Sciatic nerve (tissue), 2 donors: ENCODE measurements around the gene TMEM9B. TPM values are rescaled to one million over a fixed set of nuclear protein-coding genes. Genes with fewer than 3 reads are reported as not detected.

Experiments used
- ATAC-seq: fragments of 200-7000 bp; cut with Tn5 transposase; one replicate; pipeline ENCODE4 v1.9.1; 2020; ENCODE audit warnings: mild to moderate bottlenecking, moderate library complexity
- DNase-seq: peaks from one replicate; pipeline ENCODE4 v3.0.0-alpha.2; 2020; ENCODE audit warnings: low spot score
- intact Hi-C: fragments of 100-400 bp; cut with DNase I; formaldehyde crosslinking; loops from one replicate; pipeline ENCODE4 v1.14.2; 2022
- total RNA-seq: library from RNA; stranded (reverse); fragmentation: NEBNext Ultra II Directional; extraction: Animal tissue kit (Norgen Biotek cat#: 25700); gene quantifications from one replicate; pipeline ENCODE4 v1.2.1, GENCODE V29; 2021
- donor health status: DM: no; HTN: no; CAD: no.
- donor health status: DM: no; HTN: no; CAD: no.

The TMEM9B gene
- total RNA-seq, 1 donor from 2014 or later, result 44.0 TPM

DNA sequence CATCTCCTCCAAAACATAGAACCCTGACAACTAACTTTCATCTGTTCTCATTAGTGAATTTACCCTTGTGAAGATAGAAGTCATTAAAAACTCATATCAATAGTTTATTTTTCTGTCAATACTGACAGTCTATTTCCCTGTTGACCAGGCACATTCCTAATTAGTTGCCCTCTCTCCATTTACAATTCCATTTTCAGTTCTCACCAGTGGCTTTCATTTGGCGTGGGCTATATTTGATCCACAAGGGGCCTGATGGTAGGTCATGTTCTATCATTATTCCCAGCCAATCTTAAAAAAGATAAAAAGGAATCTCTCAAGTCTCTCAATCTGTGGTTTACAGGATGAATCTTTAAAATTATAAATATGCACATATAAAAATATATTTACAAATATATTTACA lies 57.1 kb downstream of the TMEM9B start:
- ATAC-seq (no peak), DNase-seq (no peak)
- intact Hi-C loops, result no loop called here

- ATAC-seq, result no peak
- DNase-seq, result no peak
- intact Hi-C loops, result no loop called here
Measured at GRCh38 chr11:8905528-8906165, 58.6 kb downstream of the TMEM9B start.

- intact Hi-C loops, result no loop called here
- ATAC-seq, result no peak
- DNase-seq, result no peak
Measured at GRCh38 chr11:8899119-8899753, 65.0 kb downstream of the TMEM9B start.

Other genes starting within 250 kb of the TMEM9B start
- gene AKIP1, start 53.3 kb downstream of the TMEM9B start, total RNA-seq, result 14.7 TPM
- not detected for gene C11orf16, start 31.5 kb downstream of the TMEM9B start, total RNA-seq
- gene ASCL3, start 21.4 kb downstream of the TMEM9B start, total RNA-seq, result not detected
- gene NRIP3, start 39.6 kb upstream of the TMEM9B start, total RNA-seq, result 0.62 TPM
- 8.8 TPM for gene SCUBE2, start 127.2 kb upstream of the TMEM9B start, total RNA-seq